ENCODE results near the gene HSD17B3.
"Not testable (repeated sequence)": the region's sequence is repeated elsewhere in the genome, so short reads cannot be mapped to it uniquely, and the experiment has no call there.

- not testable (repeated sequence) for TF ChIP-seq CTCF (conservative IDR thresholded peaks at IDR 0.05); ZFX (IDR thresholded peaks at IDR 0.05)
Measured at GRCh38 chr9:96322210-96322609, 20.2 kb upstream of the HSD17B3 start.
